ENCODE results near the gene STXBP5.
A peak's percentile ranks its signal among the peaks of the same experiment; 100 is the strongest.

STXBP5 gene

GRCh38 chr6:147209762-147210449 lies 5.7 kb downstream of the STXBP5 start:
- Mint-ChIP-seq H3K27me3 (no peaks in the 10 kb centered on the region), H3K27ac (no peak overlapping the region), H3K4me1 (peaks cover 15% of the 10 kb centered on the region), H3K36me3 (peaks cover 2% of the 10 kb centered on the region), H3K9me3 (no peaks in the 10 kb centered on the region), H3K4me3 (no peak overlapping the region)
- ATAC-seq (ENCODE audit: low read depth) (no peak), DNase-seq (ENCODE audit: low spot score in 2 of 2) (no peak)

- Mint-ChIP-seq H3K27ac (no peak overlapping the region), H3K4me3 (no peak overlapping the region), H3K4me1 (peaks cover 8% of the 10 kb centered on the region), H3K27me3 (no peaks in the 10 kb centered on the region), H3K36me3 (peaks cover 2% of the 10 kb centered on the region), H3K9me3 (no peaks in the 10 kb centered on the region)
- ATAC-seq (ENCODE audit: low read depth): no peak
- no peak for DNase-seq (ENCODE audit: low spot score in 2 of 2)
Measured at GRCh38 chr6:147211349-147211748, 7.1 kb downstream of the STXBP5 start.

- Mint-ChIP-seq H3K4me3 (no peak overlapping the region), H3K4me1 (peaks cover 8% of the 10 kb centered on the region), H3K36me3 (peaks cover 2% of the 10 kb centered on the region), H3K27ac (no peak overlapping the region), H3K9me3 (no peaks in the 10 kb centered on the region), H3K27me3 (no peaks in the 10 kb centered on the region)
- DNase-seq (ENCODE audit: low spot score in 2 of 2) (no peak), ATAC-seq (ENCODE audit: low read depth) (no peak)
Measured at GRCh38 chr6:147211831-147212230, 7.6 kb downstream of the STXBP5 start.

GRCh38 chr6:147212622-147213021 lies 8.4 kb downstream of the STXBP5 start:
- Mint-ChIP-seq H3K27ac (peak overlapping the region; percentile 14), H3K4me3 (no peak overlapping the region), H3K4me1 (peaks cover 5% of the 10 kb centered on the region), H3K36me3 (peaks cover 2% of the 10 kb centered on the region), H3K27me3 (no peaks in the 10 kb centered on the region), H3K9me3 (no peaks in the 10 kb centered on the region)
- DNase-seq (ENCODE audit: low spot score in 2 of 2) (no peak), ATAC-seq (ENCODE audit: low read depth) (no peak)

- no peaks in the 10 kb centered on the region for H3K9me3 Mint-ChIP-seq
- peaks cover 6% of the 10 kb centered on the region for H3K4me1 Mint-ChIP-seq
- no peak overlapping the region for H3K27ac Mint-ChIP-seq
- ATAC-seq (ENCODE audit: low read depth) (no peak), DNase-seq (ENCODE audit: low spot score in 2 of 2) (no peak)
- peaks cover 3% of the 10 kb centered on the region for H3K36me3 Mint-ChIP-seq
- no peaks in the 10 kb centered on the region for H3K27me3 Mint-ChIP-seq
- H3K4me3 Mint-ChIP-seq: no peak overlapping the region
Measured at GRCh38 chr6:147213772-147214171, 9.6 kb downstream of the STXBP5 start.

GRCh38 chr6:147214248-147215227 lies 10.3 kb downstream of the STXBP5 start:
- H3K36me3 Mint-ChIP-seq: peaks cover 4% of the 10 kb centered on the region
- no peak for ATAC-seq (ENCODE audit: low read depth)
- no peak for DNase-seq (ENCODE audit: low spot score in 2 of 2)
- H3K27me3 Mint-ChIP-seq: no peaks in the 10 kb centered on the region
- no peak overlapping the region for H3K4me3 Mint-ChIP-seq
- no peak overlapping the region for H3K27ac Mint-ChIP-seq
- no peaks in the 10 kb centered on the region for H3K9me3 Mint-ChIP-seq
- peaks cover 9% of the 10 kb centered on the region for H3K4me1 Mint-ChIP-seq

GRCh38 chr6:147216915-147217314 lies 12.7 kb downstream of the STXBP5 start:
- no peak for DNase-seq (ENCODE audit: low spot score in 2 of 2)
- Mint-ChIP-seq H3K4me1 (peaks cover 16% of the 10 kb centered on the region), H3K9me3 (no peaks in the 10 kb centered on the region), H3K27me3 (no peaks in the 10 kb centered on the region), H3K36me3 (peaks cover 11% of the 10 kb centered on the region), H3K4me3 (no peak overlapping the region), H3K27ac (no peak overlapping the region)
- ATAC-seq (ENCODE audit: low read depth): no peak

GRCh38 chr6:147217840-147218404 lies 13.7 kb downstream of the STXBP5 start:
- DNase-seq (ENCODE audit: low spot score in 2 of 2): no peak
- Mint-ChIP-seq H3K27me3 (no peaks in the 10 kb centered on the region), H3K4me3 (no peak overlapping the region), H3K27ac (no peak overlapping the region), H3K9me3 (no peaks in the 10 kb centered on the region), H3K36me3 (peaks cover 11% of the 10 kb centered on the region), H3K4me1 (peaks cover 20% of the 10 kb centered on the region)
- ATAC-seq (ENCODE audit: low read depth): no peak

GRCh38 chr6:147218797-147219196 lies 14.6 kb downstream of the STXBP5 start:
- no peak overlapping the region for H3K4me3 Mint-ChIP-seq
- no peaks in the 10 kb centered on the region for H3K9me3 Mint-ChIP-seq
- no peaks in the 10 kb centered on the region for H3K27me3 Mint-ChIP-seq
- H3K4me1 Mint-ChIP-seq: peaks cover 23% of the 10 kb centered on the region
- no peak overlapping the region for H3K27ac Mint-ChIP-seq
- H3K36me3 Mint-ChIP-seq: peaks cover 14% of the 10 kb centered on the region
- no peak for DNase-seq (ENCODE audit: low spot score in 2 of 2)
- no peak for ATAC-seq (ENCODE audit: low read depth)

- Mint-ChIP-seq H3K9me3 (no peaks in the 10 kb centered on the region), H3K4me1 (peaks cover 23% of the 10 kb centered on the region), H3K27me3 (no peaks in the 10 kb centered on the region), H3K4me3 (no peak overlapping the region), H3K27ac (no peak overlapping the region), H3K36me3 (peaks cover 12% of the 10 kb centered on the region)
- ATAC-seq (ENCODE audit: low read depth) (no peak), DNase-seq (ENCODE audit: low spot score in 2 of 2) (no peak)
Measured at GRCh38 chr6:147219463-147219862, 15.2 kb downstream of the STXBP5 start.

GRCh38 chr6:147220345-147220744 lies 16.1 kb downstream of the STXBP5 start:
- Mint-ChIP-seq H3K27me3 (no peaks in the 10 kb centered on the region), H3K27ac (no peak overlapping the region), H3K4me1 (peaks cover 23% of the 10 kb centered on the region), H3K4me3 (no peak overlapping the region), H3K9me3 (no peaks in the 10 kb centered on the region), H3K36me3 (peaks cover 12% of the 10 kb centered on the region)
- DNase-seq (ENCODE audit: low spot score in 2 of 2) (no peak), ATAC-seq (ENCODE audit: low read depth) (no peak)

- Mint-ChIP-seq H3K27me3 (no peaks in the 10 kb centered on the region), H3K9me3 (no peaks in the 10 kb centered on the region), H3K27ac (no peak overlapping the region), H3K4me1 (peaks cover 26% of the 10 kb centered on the region), H3K4me3 (no peak overlapping the region), H3K36me3 (peaks cover 14% of the 10 kb centered on the region)
- ATAC-seq (ENCODE audit: low read depth) (no peak), DNase-seq (ENCODE audit: low spot score in 2 of 2) (no peak)
Measured at GRCh38 chr6:147221739-147222138, 17.5 kb downstream of the STXBP5 start.

GRCh38 chr6:147222160-147222838 lies 18.1 kb downstream of the STXBP5 start:
- DNase-seq (ENCODE audit: low spot score in 2 of 2): no peak
- peaks cover 14% of the 10 kb centered on the region for H3K36me3 Mint-ChIP-seq
- H3K9me3 Mint-ChIP-seq: no peaks in the 10 kb centered on the region
- H3K27ac Mint-ChIP-seq: no peak overlapping the region
- no peaks in the 10 kb centered on the region for H3K27me3 Mint-ChIP-seq
- peak; percentile 53 for ATAC-seq (ENCODE audit: low read depth)
- no peak overlapping the region for H3K4me3 Mint-ChIP-seq
- peaks cover 30% of the 10 kb centered on the region for H3K4me1 Mint-ChIP-seq

- Mint-ChIP-seq H3K4me3 (no peak overlapping the region), H3K36me3 (peaks cover 12% of the 10 kb centered on the region), H3K27me3 (no peaks in the 10 kb centered on the region), H3K9me3 (no peaks in the 10 kb centered on the region), H3K27ac (no peak overlapping the region), H3K4me1 (peaks cover 39% of the 10 kb centered on the region)
- DNase-seq (ENCODE audit: low spot score in 2 of 2) (no peak), ATAC-seq (ENCODE audit: low read depth) (no peak)
Measured at GRCh38 chr6:147223736-147224135, 19.5 kb downstream of the STXBP5 start.
